GM19372 (cell line): ENCODE results near the gene CPNE4.
"Not testable (repeated sequence)": the region's sequence is repeated elsewhere in the genome, so short reads cannot be mapped to it uniquely, and the experiment has no call there.

ENCODE experiments used
- ATAC-seq: cut with Tn5 transposase; IDR thresholded peaks from one replicate; pipeline ENCODE4 v1.9.1; 2021; ENCODE audit warnings: mild to moderate bottlenecking, low read depth, moderate library complexity; ENCODE audit not compliant: unreplicated experiment

The CPNE4 gene

GRCh38 chr3:131491775-131492174 is 543.0 kb downstream of the CPNE4 start:
- no peak for ATAC-seq

GRCh38 chr3:131491084-131491483 is 543.7 kb downstream of the CPNE4 start:
- ATAC-seq: no peak

GRCh38 chr3:131486545-131486944 is 548.3 kb downstream of the CPNE4 start:
- not testable (repeated sequence) for ATAC-seq

GRCh38 chr3:131485119-131485518 is 549.7 kb downstream of the CPNE4 start:
- ATAC-seq: no peak

- no peak for ATAC-seq
These were observed 550.2 kb downstream of the CPNE4 start for GRCh38 chr3:131484496-131485111.
